ENCODE data around the gene AVEN.
A peak's percentile ranks its signal among the peaks of the same experiment; 100 is the strongest.
"Not testable (repeated sequence)": the region's sequence is repeated elsewhere in the genome, so short reads cannot be mapped to it uniquely, and the experiment has no call there.

Gene AVEN

GRCh38 chr15:34025252-34025651 lies 13.8 kb downstream of the AVEN start:
- H3K4me2 ChIP-seq (ENCODE audit: low read depth, low read length, poor library complexity, severe bottlenecking), result no peak overlapping the region
- no peak overlapping the region for H3K9ac ChIP-seq (ENCODE audit: low read depth, low read length, poor library complexity, severe bottlenecking)
- no peak for TF ChIP-seq CTCF (conservative IDR thresholded peaks at IDR 0.05; ENCODE audit: low read length)
- H3K79me2 ChIP-seq (ENCODE audit: insufficient read depth, low read length), result 0 out of 2 replicates have a peak, but pooled peaks cover 3% of the 10 kb centered on the region
- H3K4me1 ChIP-seq (ENCODE audit: insufficient read depth, low read length, poor library complexity, severe bottlenecking), result peaks cover 4% of the 10 kb centered on the region
- H3K27me3 ChIP-seq (ENCODE audit: insufficient read depth, low read length, poor library complexity, severe bottlenecking), result no peaks in the 10 kb centered on the region
- H4K20me1 ChIP-seq (ENCODE audit: insufficient read depth, low read length, poor library complexity, severe bottlenecking), result no peaks in the 10 kb centered on the region
- H3K9me2 ChIP-seq (replicated peaks; ENCODE audit: low read depth, low read length), result no peaks in the 10 kb centered on the region
- no peak overlapping the region for H3K4me3 ChIP-seq (ENCODE audit: low read length, poor library complexity, severe bottlenecking)
- no peak overlapping the region for H2AFZ ChIP-seq (ENCODE audit: low read length)
- H3F3A ChIP-seq (ENCODE audit: low read depth), result no peaks in the 10 kb centered on the region
- peaks cover 4% of the 10 kb centered on the region; the same call in 1 of the 2 replicates for H3K9me3 ChIP-seq (ENCODE audit: insufficient read depth, low read depth, low read length)
- H3K36me3 ChIP-seq (ENCODE audit: insufficient read depth, low read length), result no peaks in the 10 kb centered on the region

- Histone ChIP-seq H3K4me1 (ENCODE audit: insufficient read depth, low read length, poor library complexity, severe bottlenecking) (peaks cover 4% of the 10 kb centered on the region), H4K20me1 (ENCODE audit: insufficient read depth, low read length, poor library complexity, severe bottlenecking) (no peaks in the 10 kb centered on the region), H3K27me3 (ENCODE audit: insufficient read depth, low read length, poor library complexity, severe bottlenecking) (no peaks in the 10 kb centered on the region), H3K79me2 (ENCODE audit: insufficient read depth, low read length) (no peaks in the 10 kb centered on the region), H3K4me2 (ENCODE audit: low read depth, low read length, poor library complexity, severe bottlenecking) (no peak overlapping the region), H3K9me2 (replicated peaks; ENCODE audit: low read depth, low read length) (no peaks in the 10 kb centered on the region), H3K9me3 (ENCODE audit: insufficient read depth, low read depth, low read length) (peaks cover 4% of the 10 kb centered on the region; the same call in 1 of the 2 replicates), H3K36me3 (ENCODE audit: insufficient read depth, low read length) (no peaks in the 10 kb centered on the region), H3K9ac (ENCODE audit: low read depth, low read length, poor library complexity, severe bottlenecking) (no peak overlapping the region), H3K4me3 (ENCODE audit: low read length, poor library complexity, severe bottlenecking) (no peak overlapping the region), H2AFZ (ENCODE audit: low read length) (no peak overlapping the region), H3F3A (ENCODE audit: low read depth) (no peaks in the 10 kb centered on the region)
- TF ChIP-seq CTCF (conservative IDR thresholded peaks at IDR 0.05; ENCODE audit: low read length) (no peak), EZH2phosphoT487 (IDR thresholded peaks at IDR 0.05; ENCODE audit: borderline replicate concordance) (no peak)
Measured at GRCh38 chr15:34023907-34024306, 15.1 kb downstream of the AVEN start.

- Histone ChIP-seq H3F3A (ENCODE audit: low read depth) (no peaks in the 10 kb centered on the region), H3K4me2 (ENCODE audit: low read depth, low read length, poor library complexity, severe bottlenecking) (no peak overlapping the region), H3K9ac (ENCODE audit: low read depth, low read length, poor library complexity, severe bottlenecking) (no peak overlapping the region), H3K79me2 (ENCODE audit: insufficient read depth, low read length) (no peaks in the 10 kb centered on the region), H2AFZ (ENCODE audit: low read length) (no peak overlapping the region), H3K9me3 (ENCODE audit: insufficient read depth, low read depth, low read length) (no peaks in the 10 kb centered on the region), H4K20me1 (ENCODE audit: insufficient read depth, low read length, poor library complexity, severe bottlenecking) (no peaks in the 10 kb centered on the region), H3K36me3 (ENCODE audit: insufficient read depth, low read length) (no peaks in the 10 kb centered on the region), H3K4me1 (ENCODE audit: insufficient read depth, low read length, poor library complexity, severe bottlenecking) (peaks cover 3% of the 10 kb centered on the region), H3K27me3 (ENCODE audit: insufficient read depth, low read length, poor library complexity, severe bottlenecking) (no peaks in the 10 kb centered on the region), H3K9me2 (replicated peaks; ENCODE audit: low read depth, low read length) (no peaks in the 10 kb centered on the region), H3K4me3 (ENCODE audit: low read length, poor library complexity, severe bottlenecking) (no peak overlapping the region)
- TF ChIP-seq CTCF (conservative IDR thresholded peaks at IDR 0.05; ENCODE audit: low read length), result no peak
Measured at GRCh38 chr15:34019369-34019990, 19.5 kb downstream of the AVEN start.

- not testable (repeated sequence) for H3K36me3 ChIP-seq (ENCODE audit: insufficient read depth, low read length); H3K9ac ChIP-seq (ENCODE audit: low read depth, low read length, poor library complexity, severe bottlenecking); H3K4me1 ChIP-seq (ENCODE audit: insufficient read depth, low read length, poor library complexity, severe bottlenecking); H3K9me2 ChIP-seq (replicated peaks; ENCODE audit: low read depth, low read length); H3K9me3 ChIP-seq (ENCODE audit: insufficient read depth, low read depth, low read length); H3K27me3 ChIP-seq (ENCODE audit: insufficient read depth, low read length, poor library complexity, severe bottlenecking); H4K20me1 ChIP-seq (ENCODE audit: insufficient read depth, low read length, poor library complexity, severe bottlenecking); H3K79me2 ChIP-seq (ENCODE audit: insufficient read depth, low read length); H2AFZ ChIP-seq (ENCODE audit: low read length); H3F3A ChIP-seq (ENCODE audit: low read depth)
- peak overlapping the region; percentile 39 for H3K4me2 ChIP-seq (ENCODE audit: low read depth, low read length, poor library complexity, severe bottlenecking)
- peak overlapping the region; percentile 26 for H3K4me3 ChIP-seq (ENCODE audit: low read length, poor library complexity, severe bottlenecking)
Measured at GRCh38 chr15:34018738-34019137, 20.3 kb downstream of the AVEN start.
